ENCODE measurements around the gene CRY2.
"Not testable (repeated sequence)": the region's sequence is repeated elsewhere in the genome, so short reads cannot be mapped to it uniquely, and the experiment has no call there.

The CRY2 gene

GRCh38 chr11:45830596-45830995, 16.7 kb upstream of the CRY2 start:
- FAIRE-seq (no peak), DNase-seq (ENCODE audit: insufficient read length, low spot score) (no peak)
- no peak for TF ChIP-seq CTCF (IDR thresholded peaks at IDR 0.05; ENCODE audit: insufficient read depth, missing control alignments)

- DNase-seq (ENCODE audit: insufficient read length, low spot score) (no peak), FAIRE-seq (no peak)
- TF ChIP-seq CTCF (IDR thresholded peaks at IDR 0.05; ENCODE audit: insufficient read depth, missing control alignments) = no peak
Observed at GRCh38 chr11:45832811-45833441, 14.3 kb upstream of the CRY2 start.

- no peak for FAIRE-seq
- no peak for DNase-seq (ENCODE audit: insufficient read length, low spot score)
- TF ChIP-seq CTCF (IDR thresholded peaks at IDR 0.05; ENCODE audit: insufficient read depth, missing control alignments) = no peak
Observed at GRCh38 chr11:45833761-45834160, 13.5 kb upstream of the CRY2 start.

- DNase-seq (ENCODE audit: insufficient read length, low spot score) = no peak
- no peak for FAIRE-seq
- no peak for TF ChIP-seq CTCF (IDR thresholded peaks at IDR 0.05; ENCODE audit: insufficient read depth, missing control alignments)
Observed at GRCh38 chr11:45834298-45834756, 12.9 kb upstream of the CRY2 start.

GRCh38 chr11:45839204-45839603, 8.1 kb upstream of the CRY2 start:
- no peak for DNase-seq (ENCODE audit: insufficient read length, low spot score)
- no peak for TF ChIP-seq CTCF (IDR thresholded peaks at IDR 0.05; ENCODE audit: insufficient read depth, missing control alignments)
- FAIRE-seq = no peak

- not testable (repeated sequence) for DNase-seq (ENCODE audit: insufficient read length, low spot score); FAIRE-seq
Observed at GRCh38 chr11:45840251-45840650, 7.0 kb upstream of the CRY2 start.

GRCh38 chr11:45843158-45843924, 3.9 kb upstream of the CRY2 start:
- no peak for DNase-seq (ENCODE audit: insufficient read length, low spot score)
- peak; percentile 88 for TF ChIP-seq CTCF (IDR thresholded peaks at IDR 0.05; ENCODE audit: insufficient read depth, missing control alignments)
- FAIRE-seq = no peak
